GM19455 (cell line): ENCODE data around the gene CAMKMT.
"Not testable (repeated sequence)": the region's sequence is repeated elsewhere in the genome, so short reads cannot be mapped to it uniquely, and the experiment has no call there.

Experiments
- ATAC-seq: cut with Tn5 transposase; IDR thresholded peaks from one replicate; pipeline ENCODE4 v1.9.1; 2021; ENCODE audit not compliant: unreplicated experiment

Gene CAMKMT

GRCh38 chr2:44358503-44358902 is 3.2 kb upstream of the CAMKMT start:
- ATAC-seq = no peak

- ATAC-seq = no peak
Measured at GRCh38 chr2:44360749-44361329, 908 bp upstream of the CAMKMT start.

- peak; percentile 22 for ATAC-seq
Measured at GRCh38 chr2:44362207-44363015, 664 bp downstream of the CAMKMT start.

- no peak for ATAC-seq
Measured at GRCh38 chr2:44364604-44365003, 2.9 kb downstream of the CAMKMT start.

GRCh38 chr2:44367591-44367990 is 5.8 kb downstream of the CAMKMT start:
- ATAC-seq = no peak

- ATAC-seq = no peak
Measured at GRCh38 chr2:44369392-44369791, 7.6 kb downstream of the CAMKMT start.

- ATAC-seq = no peak
Measured at GRCh38 chr2:44371445-44371844, 9.7 kb downstream of the CAMKMT start.

GRCh38 chr2:44372246-44372645 is 10.5 kb downstream of the CAMKMT start:
- ATAC-seq = no peak

GRCh38 chr2:44377486-44377885 is 15.7 kb downstream of the CAMKMT start:
- ATAC-seq = no peak

- not testable (repeated sequence) for ATAC-seq
Measured at GRCh38 chr2:44385226-44385625, 23.5 kb downstream of the CAMKMT start.

GRCh38 chr2:44388877-44389276 is 27.1 kb downstream of the CAMKMT start:
- ATAC-seq = no peak

GRCh38 chr2:44389895-44390294 is 28.1 kb downstream of the CAMKMT start:
- ATAC-seq = no peak

GRCh38 chr2:44392338-44392943 is 30.7 kb downstream of the CAMKMT start:
- ATAC-seq = no peak

- no peak for ATAC-seq
Measured at GRCh38 chr2:44397447-44398175, 35.9 kb downstream of the CAMKMT start.

- ATAC-seq = no peak
Measured at GRCh38 chr2:44398243-44398897, 36.6 kb downstream of the CAMKMT start.

- ATAC-seq = no peak
Measured at GRCh38 chr2:44420725-44421124, 59.0 kb downstream of the CAMKMT start.

- no peak for ATAC-seq
Measured at GRCh38 chr2:44424211-44424610, 62.5 kb downstream of the CAMKMT start.

- ATAC-seq = no peak
Measured at GRCh38 chr2:44429034-44429433, 67.3 kb downstream of the CAMKMT start.

GRCh38 chr2:44430342-44430741 is 68.6 kb downstream of the CAMKMT start:
- ATAC-seq = no peak

- no peak for ATAC-seq
Measured at GRCh38 chr2:44433895-44434294, 72.1 kb downstream of the CAMKMT start.

- no peak for ATAC-seq
Measured at GRCh38 chr2:44441200-44441599, 79.5 kb downstream of the CAMKMT start.
